ENCODE results near the gene LRBA. TPM values are rescaled to one million over a fixed set of nuclear protein-coding genes. Genes with fewer than 3 reads are reported as not detected.

The LRBA gene
- total RNA-seq, 4 donors from 2014 or later = 13.3 to 21.2 (median 20.1) TPM

DNA sequence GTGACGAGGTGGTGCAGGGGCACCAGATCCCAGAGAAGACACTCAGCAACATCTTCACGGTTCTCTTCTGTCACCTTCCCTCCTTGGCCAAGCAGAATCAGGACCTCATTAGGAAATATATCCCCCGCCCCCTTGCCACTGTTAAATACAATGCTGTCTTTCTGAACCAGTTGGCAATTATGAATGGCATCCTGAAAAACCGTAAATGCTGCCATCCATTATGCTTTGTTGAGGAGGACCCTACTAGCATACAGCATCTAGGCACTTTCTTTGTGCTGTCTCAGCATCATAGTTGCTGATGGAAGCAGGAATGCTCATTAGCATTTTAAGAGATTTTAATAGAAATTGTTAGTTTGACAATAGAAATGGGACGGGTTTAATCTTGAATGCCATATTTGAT lies 798.4 kb downstream of the LRBA start:
- Histone ChIP-seq H3K4me3 (no peak overlapping the region), H3K4me1 (peaks cover 7 to 28% (median 25%) of the 10 kb centered on the region in 4 donors), H3K9me3 (no peaks in the 10 kb centered on the region), H3K36me3 (no peaks in the 10 kb centered on the region), H3K27ac (replicated peaks in 1 of 4) (peak overlapping the region in 1 of 4 donors; percentile 4), H3K27me3 (no peaks in the 10 kb centered on the region)
- DNase-seq (ENCODE audit: extremely low spot score) = no peak
- TF ChIP-seq POLR2A (IDR thresholded peaks at IDR 0.05; ENCODE audit: low read depth) = no peak
- TF ChIP-seq POLR2AphosphoS5 (IDR thresholded peaks at IDR 0.05) = no peak
- TF ChIP-seq, protein P1, sequence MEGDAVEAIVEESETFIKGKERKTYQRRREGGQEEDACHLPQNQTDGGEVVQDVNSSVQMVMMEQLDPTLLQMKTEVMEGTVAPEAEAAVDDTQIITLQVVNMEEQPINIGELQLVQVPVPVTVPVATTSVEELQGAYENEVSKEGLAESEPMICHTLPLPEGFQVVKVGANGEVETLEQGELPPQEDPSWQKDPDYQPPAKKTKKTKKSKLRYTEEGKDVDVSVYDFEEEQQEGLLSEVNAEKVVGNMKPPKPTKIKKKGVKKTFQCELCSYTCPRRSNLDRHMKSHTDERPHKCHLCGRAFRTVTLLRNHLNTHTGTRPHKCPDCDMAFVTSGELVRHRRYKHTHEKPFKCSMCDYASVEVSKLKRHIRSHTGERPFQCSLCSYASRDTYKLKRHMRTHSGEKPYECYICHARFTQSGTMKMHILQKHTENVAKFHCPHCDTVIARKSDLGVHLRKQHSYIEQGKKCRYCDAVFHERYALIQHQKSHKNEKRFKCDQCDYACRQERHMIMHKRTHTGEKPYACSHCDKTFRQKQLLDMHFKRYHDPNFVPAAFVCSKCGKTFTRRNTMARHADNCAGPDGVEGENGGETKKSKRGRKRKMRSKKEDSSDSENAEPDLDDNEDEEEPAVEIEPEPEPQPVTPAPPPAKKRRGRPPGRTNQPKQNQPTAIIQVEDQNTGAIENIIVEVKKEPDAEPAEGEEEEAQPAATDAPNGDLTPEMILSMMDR (IDR thresholded peaks at IDR 0.05) = no peak
- TF ChIP-seq EP300 (IDR thresholded peaks at IDR 0.05) = no peak
- intact Hi-C loops (cut with DNase I) = no loop called here
- 84% methylated on average over 5 of the region's 5 CpGs for WGBS

DNA sequence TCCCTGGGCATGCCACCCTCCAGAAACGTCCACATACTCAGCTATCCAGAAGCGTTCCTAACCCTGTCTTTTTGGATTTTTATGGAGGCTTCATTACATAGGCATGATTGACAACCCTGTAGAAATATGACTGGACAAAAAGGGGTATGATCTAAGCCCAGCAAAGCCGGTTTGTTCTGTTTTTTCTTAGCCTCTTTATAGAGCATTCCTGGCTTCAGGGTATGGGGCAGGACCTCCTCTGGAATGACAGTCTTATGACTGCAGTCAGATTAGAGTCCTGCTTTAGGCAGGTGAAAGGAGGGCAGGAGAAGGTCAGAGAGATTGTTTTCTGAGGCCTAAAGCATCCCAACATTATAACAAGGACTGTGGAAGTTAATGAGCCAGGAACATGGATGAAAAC lies 799.5 kb downstream of the LRBA start:
- no peak overlapping the region for H3K27ac ChIP-seq (replicated peaks in 1 of 4)
- TF ChIP-seq POLR2AphosphoS5 (IDR thresholded peaks at IDR 0.05) = no peak
- no peak for TF ChIP-seq EP300 (IDR thresholded peaks at IDR 0.05)
- no peak for TF ChIP-seq POLR2A (IDR thresholded peaks at IDR 0.05; ENCODE audit: low read depth)
- TF ChIP-seq, protein P1 (IDR thresholded peaks at IDR 0.05) = no peak
- DNase-seq (ENCODE audit: extremely low spot score) = no peak
- H3K4me3 ChIP-seq = no peak overlapping the region
- H3K27me3 ChIP-seq = no peaks in the 10 kb centered on the region
- peaks cover 7 to 30% (median 25%) of the 10 kb centered on the region in 4 donors for H3K4me1 ChIP-seq
- 82% methylated on average over 3 of the region's 3 CpGs for whole genome bisulfite sequencing
- H3K9me3 ChIP-seq = no peaks in the 10 kb centered on the region
- intact Hi-C loops (cut with DNase I) = no loop called here
- no peaks in the 10 kb centered on the region for H3K36me3 ChIP-seq

Small RNA genes within 50 kb of the gene (small RNA-seq; reads per million reads assigned to genes)
- gene RNA5SP168 = 0 reads per million in 3 donors

Other genes with a start within 250 kb of the LRBA start
- 1,000 to 10,000 TPM; 1,272 to 4,454 (median 2,978) TPM for gene RPS3A, start 84.3 kb upstream of the LRBA start, total RNA-seq